MM.1S (cell line): Measurements from ENCODE around the gene KIF21B.

Experiments
- DNase-seq: peaks from one replicate; pipeline ENCODE4 v3.0.0-alpha.2; 2015
- H2AFZ ChIP-seq: fragments of 300-600 bp; sonication (generic); 2 replicates; pipeline ENCODE4 v1.6.0; 2016; ENCODE audit warnings: antibody characterized with exemption, low read length
- H3F3A ChIP-seq: fragments of 300-600 bp; sonication (generic); 2 replicates; pipeline ENCODE4 v1.6.1; 2016; ENCODE audit warnings: mild to moderate bottlenecking, antibody characterized with exemption, low read length, moderate library complexity, mixed read lengths; ENCODE audit not compliant: insufficient read depth
- H3K27ac ChIP-seq: fragments of 300-600 bp; sonication (generic); 2 replicates; pipeline ENCODE4 v1.5.1; 2016; ENCODE audit warnings: mild to moderate bottlenecking, low read length
- H3K27me3 ChIP-seq: fragments of 300-600 bp; sonication (generic); replicated peaks from 2 replicates; pipeline ENCODE4 v1.6.0; 2016; ENCODE audit warnings: low read length; ENCODE audit not compliant: insufficient read depth
- H3K36me3 ChIP-seq: fragments of 300-600 bp; sonication (generic); replicated peaks from 2 replicates; pipeline ENCODE4 v1.6.1; 2016; ENCODE audit warnings: mild to moderate bottlenecking, low read length, mixed read lengths; ENCODE audit not compliant: insufficient read depth
- H3K4me1 ChIP-seq: fragments of 300-600 bp; sonication (generic); 2 replicates; pipeline ENCODE4 v1.6.1; 2016; ENCODE audit warnings: low read length, mixed read lengths
- H3K4me2 ChIP-seq: fragments of 300-600 bp; sonication (generic); 2 replicates; pipeline ENCODE4 v1.6.0; 2016; ENCODE audit warnings: low read depth, low read length
- H3K4me3 ChIP-seq: fragments of 300-600 bp; sonication (generic); 2 replicates; pipeline ENCODE4 v1.5.1; 2016; ENCODE audit warnings: low read length, mixed read lengths
- H3K79me2 ChIP-seq: fragments of 300-600 bp; sonication (generic); 2 replicates; pipeline ENCODE4 v1.6.1; 2016; ENCODE audit warnings: mixed run types, low read length, mixed read lengths
- H3K9ac ChIP-seq: fragments of 300-600 bp; sonication (generic); 2 replicates; pipeline ENCODE4 v1.6.1; 2016; ENCODE audit warnings: low read length, mixed read lengths
- H3K9me2 ChIP-seq: fragments of 300-600 bp; sonication (generic); replicated peaks from 2 replicates; pipeline ENCODE4 v1.6.1; 2016; ENCODE audit warnings: mild to moderate bottlenecking, low read length, mixed read lengths; ENCODE audit not compliant: insufficient read depth
- H3K9me3 ChIP-seq: fragments of 300-600 bp; sonication (generic); replicated peaks from 2 replicates; pipeline ENCODE4 v1.6.1; 2016; ENCODE audit warnings: mild to moderate bottlenecking, low read length, mixed read lengths; ENCODE audit not compliant: insufficient read depth
- H4K20me1 ChIP-seq: fragments of 300-600 bp; sonication (generic); 2 replicates; pipeline ENCODE4 v1.6.1; 2016; ENCODE audit warnings: mild to moderate bottlenecking, low read length, moderate library complexity, mixed read lengths; ENCODE audit not compliant: insufficient read depth
- CTCF ChIP-seq: fragments of 300-600 bp; sonication (generic); IDR thresholded peaks from 2 replicates; pipeline ENCODE4 v1.5.1; 2016; ENCODE audit warnings: antibody characterized with exemption, low read length, mixed read lengths
- EZH2 ChIP-seq: fragments of 300-600 bp; sonication (generic); optimal IDR thresholded peaks from 2 replicates; pipeline ENCODE3; 2017; ENCODE audit warnings: low read depth, mild to moderate bottlenecking, antibody characterized with exemption, low read length, mixed read lengths
- EZH2phosphoT487 ChIP-seq: fragments of 300-600 bp; sonication (generic); IDR thresholded peaks from 2 replicates; pipeline ENCODE4 v1.6.1; 2018; ENCODE audit warnings: antibody characterized with exemption, low read length

The KIF21B gene

GRCh38 chr1:200954434-200954833 is 69.1 kb downstream of the KIF21B start:
- H3K4me2 ChIP-seq, result no peak overlapping the region
- H3K4me3 ChIP-seq, result no peak overlapping the region
- no peak overlapping the region for H3K9ac ChIP-seq
- H3K9me3 ChIP-seq, result no peaks in the 10 kb centered on the region
- DNase-seq, result no peak
- no peaks in the 10 kb centered on the region for H3K79me2 ChIP-seq
- H3K4me1 ChIP-seq, result no peaks in the 10 kb centered on the region
- H4K20me1 ChIP-seq, result no peaks in the 10 kb centered on the region
- H3K27me3 ChIP-seq, result no peaks in the 10 kb centered on the region
- H3K27ac ChIP-seq, result no peak overlapping the region
- H3F3A ChIP-seq, result no peaks in the 10 kb centered on the region
- TF ChIP-seq EZH2 (no peak), EZH2phosphoT487 (no peak), CTCF (no peak)
- no peaks in the 10 kb centered on the region for H3K36me3 ChIP-seq
- H2AFZ ChIP-seq, result no peak overlapping the region
- H3K9me2 ChIP-seq, result no peaks in the 10 kb centered on the region

GRCh38 chr1:200951016-200951415 is 72.5 kb downstream of the KIF21B start:
- no peaks in the 10 kb centered on the region for H3K4me1 ChIP-seq
- H3K4me2 ChIP-seq, result no peak overlapping the region
- no peak for TF ChIP-seq EZH2phosphoT487
- TF ChIP-seq EZH2, result no peak
- no peak for TF ChIP-seq CTCF
- H3K9me3 ChIP-seq, result no peaks in the 10 kb centered on the region
- DNase-seq, result no peak
- H3F3A ChIP-seq, result no peaks in the 10 kb centered on the region
- no peaks in the 10 kb centered on the region for H3K36me3 ChIP-seq
- no peaks in the 10 kb centered on the region for H4K20me1 ChIP-seq
- H3K27ac ChIP-seq, result no peak overlapping the region
- H3K4me3 ChIP-seq, result no peak overlapping the region
- H3K9me2 ChIP-seq, result no peaks in the 10 kb centered on the region
- H3K27me3 ChIP-seq, result no peaks in the 10 kb centered on the region
- H3K9ac ChIP-seq, result no peak overlapping the region
- no peak overlapping the region for H2AFZ ChIP-seq
- H3K79me2 ChIP-seq, result no peaks in the 10 kb centered on the region

- Histone ChIP-seq H3K4me2 (no peak overlapping the region), H3K79me2 (no peaks in the 10 kb centered on the region), H4K20me1 (no peaks in the 10 kb centered on the region), H3K9me2 (no peaks in the 10 kb centered on the region), H2AFZ (no peak overlapping the region), H3K36me3 (no peaks in the 10 kb centered on the region), H3K9ac (no peak overlapping the region), H3K27ac (no peak overlapping the region), H3K4me3 (no peak overlapping the region), H3K27me3 (no peaks in the 10 kb centered on the region), H3K4me1 (no peaks in the 10 kb centered on the region), H3K9me3 (no peaks in the 10 kb centered on the region), H3F3A (no peaks in the 10 kb centered on the region)
- TF ChIP-seq EZH2phosphoT487, result no peak
- no peak for TF ChIP-seq EZH2
- no peak for TF ChIP-seq CTCF
- no peak for DNase-seq
These were observed 73.9 kb downstream of the KIF21B start for GRCh38 chr1:200949626-200950025.
